H9 (cell line): ENCODE measurements around the gene ZCCHC17. TPM values are rescaled to one million over a fixed set of nuclear protein-coding genes. Genes with fewer than 3 reads are reported as not detected.

Experiments used
- DNase-seq: peaks from one replicate; pipeline ENCODE4 v3.0.0-alpha.2; 2017
- H2AFZ ChIP-seq: one replicate; pipeline ENCODE4 v1.6.1; 2013; ENCODE audit warnings: mild to moderate bottlenecking, low read length, control low read depth, moderate library complexity
- H2AK5ac ChIP-seq: 2 replicates; pipeline ENCODE4 v1.6.1; 2013; ENCODE audit warnings: low read length, control low read depth, mixed read lengths; ENCODE audit not compliant: insufficient read length
- H2BK120ac ChIP-seq: one replicate; pipeline ENCODE4 v1.6.1; 2013; ENCODE audit warnings: low read depth, mild to moderate bottlenecking, low read length, control low read depth, inconsistent platforms; ENCODE audit not compliant: poor library complexity, severe bottlenecking
- H2BK12ac ChIP-seq: 2 replicates; pipeline ENCODE4 v1.6.1; 2013; ENCODE audit warnings: low read length, control low read depth, mixed read lengths, low read depth; ENCODE audit not compliant: insufficient read length
- H2BK15ac ChIP-seq: 2 replicates; pipeline ENCODE4 v1.6.1; 2013; ENCODE audit warnings: low read depth, low read length, control low read depth
- H2BK20ac ChIP-seq: one replicate; pipeline ENCODE4 v1.6.1; 2013; ENCODE audit warnings: low read depth, mild to moderate bottlenecking, low read length, control low read depth, inconsistent platforms; ENCODE audit not compliant: poor library complexity, severe bottlenecking
- H2BK5ac ChIP-seq: 2 replicates; pipeline ENCODE4 v1.6.1; 2013; ENCODE audit warnings: low read length, control low read depth, mixed read lengths; ENCODE audit not compliant: insufficient read length
- H3K14ac ChIP-seq: 2 replicates; pipeline ENCODE4 v1.6.1; 2013; ENCODE audit warnings: low read length, control low read depth; ENCODE audit not compliant: insufficient read depth
- H3K18ac ChIP-seq: 2 replicates; pipeline ENCODE4 v1.6.1; 2013; ENCODE audit warnings: low read depth, mild to moderate bottlenecking, mixed read lengths, low read length, control low read depth; ENCODE audit not compliant: insufficient read length
- H3K23ac ChIP-seq: 2 replicates; pipeline ENCODE4 v1.6.1; 2013; ENCODE audit warnings: low read length, control low read depth, mixed read lengths, low read depth; ENCODE audit not compliant: insufficient read length
- H3K23me2 ChIP-seq: 2 replicates; pipeline ENCODE4 v1.6.1; 2013; ENCODE audit warnings: low read depth, mild to moderate bottlenecking, mixed read lengths, low read length, control low read depth; ENCODE audit not compliant: insufficient read length, poor library complexity, severe bottlenecking
- H3K27ac ChIP-seq: 2 replicates; pipeline ENCODE4 v1.5.1; 2013; ENCODE audit warnings: low read length, control low read depth, mixed read lengths, low read depth; ENCODE audit not compliant: insufficient read length
- H3K27me3 ChIP-seq: 2 replicates; pipeline ENCODE4 v1.6.1; 2013; ENCODE audit warnings: low read length, control low read depth, inconsistent platforms; ENCODE audit not compliant: insufficient read depth
- H3K4ac ChIP-seq: 2 replicates; pipeline ENCODE4 v1.6.1; 2013; ENCODE audit warnings: low read depth, mild to moderate bottlenecking, control low read depth, inconsistent platforms, low read length, moderate library complexity
- H3K4me1 ChIP-seq: 2 replicates; pipeline ENCODE4 v1.6.1; 2013; ENCODE audit warnings: low read length, control low read depth, inconsistent platforms; ENCODE audit not compliant: insufficient read depth
- H3K4me2 ChIP-seq: 2 replicates; pipeline ENCODE4 v1.6.1; 2013; ENCODE audit warnings: low read length, control low read depth, mixed read lengths; ENCODE audit not compliant: insufficient read length, insufficient read depth
- H3K56ac ChIP-seq: 2 replicates; pipeline ENCODE4 v1.6.1; 2013; ENCODE audit warnings: low read depth, mild to moderate bottlenecking, mixed read lengths, low read length, control low read depth; ENCODE audit not compliant: insufficient read length
- H3K79me1 ChIP-seq: 2 replicates; pipeline ENCODE4 v1.6.1; 2013; ENCODE audit warnings: low read depth, mild to moderate bottlenecking, moderate library complexity, low read length, control low read depth, inconsistent platforms; ENCODE audit not compliant: insufficient read depth, poor library complexity, severe bottlenecking
- H3K79me2 ChIP-seq: 2 replicates; pipeline ENCODE4 v1.6.1; 2013; ENCODE audit warnings: low read length, control low read depth, inconsistent platforms; ENCODE audit not compliant: insufficient read depth
- H3K9ac ChIP-seq: 2 replicates; pipeline ENCODE4 v1.6.1; 2013; ENCODE audit warnings: low read length, control low read depth, mixed read lengths; ENCODE audit not compliant: insufficient read length; ENCODE audit errors: extremely low read depth
- H3K9me3 ChIP-seq: one replicate; pipeline ENCODE4 v1.6.1; 2013; ENCODE audit warnings: low read depth, low read length, inconsistent platforms; ENCODE audit not compliant: control insufficient read depth
- H3T11ph ChIP-seq: one replicate; pipeline ENCODE4 v1.6.1; 2013; ENCODE audit warnings: mild to moderate bottlenecking, low read length, control low read depth, inconsistent platforms
- H4K20me1 ChIP-seq: one replicate; pipeline ENCODE4 v1.6.1; 2013; ENCODE audit not compliant: control insufficient read depth, insufficient read length, insufficient read depth
- H4K5ac ChIP-seq: 2 replicates; pipeline ENCODE4 v1.6.1; 2013; ENCODE audit warnings: low read depth, mild to moderate bottlenecking, mixed read lengths, low read length, control low read depth; ENCODE audit not compliant: insufficient read length
- H4K8ac ChIP-seq: replicated peaks from 2 replicates; pipeline ENCODE4 v1.6.1; 2013; ENCODE audit warnings: low read length, control low read depth, mixed read lengths, low read depth; ENCODE audit not compliant: insufficient read length
- H4K91ac ChIP-seq: 2 replicates; pipeline ENCODE4 v1.6.1; 2013; ENCODE audit warnings: low read depth, mild to moderate bottlenecking, moderate library complexity, mixed read lengths, low read length, control low read depth; ENCODE audit not compliant: insufficient read length
- H3K27ac Mint-ChIP-seq, 3 experiments: 2 replicates in 2 of 3; 3 replicates in 1 of 3; pipeline ENCODE4 v1.8.0; 2020 to 2021; ENCODE audit warnings: mixed read lengths in 3 of 3, mild to moderate bottlenecking in 1 of 3, moderate library complexity in 1 of 3
- H3K27me3 Mint-ChIP-seq: 2 replicates; pipeline ENCODE4 v1.8.0; 2021; ENCODE audit warnings: low read depth, mild to moderate bottlenecking, moderate library complexity, mixed read lengths
- H3K36me3 Mint-ChIP-seq, 3 experiments: 2 replicates in 2 of 3; 3 replicates in 1 of 3; pipeline ENCODE4 v1.8.0; 2020 to 2021; ENCODE audit warnings: low read depth in 3 of 3, mixed read lengths in 3 of 3; ENCODE audit not compliant: insufficient read depth in 1 of 3
- H3K4me1 Mint-ChIP-seq, 2 experiments: 2 replicates each; pipeline ENCODE4 v1.8.0; 2020; ENCODE audit warnings: mixed read lengths in 2 of 2
- H3K4me3 Mint-ChIP-seq, 2 experiments: 2 replicates in 1 of 2; 3 replicates in 1 of 2; pipeline ENCODE4 v1.8.0; 2020 to 2021; ENCODE audit warnings: mild to moderate bottlenecking in 2 of 2, mixed read lengths in 2 of 2, moderate library complexity in 1 of 2
- H3K9me3 Mint-ChIP-seq, 2 experiments: 2 replicates in 1 of 2; 3 replicates in 1 of 2; pipeline ENCODE4 v1.8.0; 2020; ENCODE audit warnings: mild to moderate bottlenecking in 2 of 2, mixed read lengths in 2 of 2, moderate library complexity in 1 of 2
- CTCF ChIP-seq: fragments of 200-600 bp; sonication (generic); conservative IDR thresholded peaks from 3 replicates; pipeline ENCODE4 v1.8.0; 2021; ENCODE audit warnings: antibody characterized with exemption, mild to moderate bottlenecking
- WGBS: extraction: QIAGEN DNeasy Blood & Tissue Kit; methylation state at CpG from one replicate; pipeline ENCODE4 v1.1.7; 2013; ENCODE audit warnings: missing lambda C conversion rate, low lambda C conversion rate, mixed read lengths; ENCODE audit not compliant: insufficient read length; ENCODE audit errors: extremely low coverage; 5-methylcytosine and 5-hydroxymethylcytosine counted together
- total RNA-seq: library from RNA; stranded (reverse); gene quantifications from 2 replicates; pipeline ENCODE4 v1.2.1, GENCODE V29; 2021

Gene ZCCHC17
- total RNA-seq, 1 experiment from 2014 or later: 50.4 TPM

GRCh38 chr1:31318146-31318545 is 21.3 kb downstream of the ZCCHC17 start:
- Histone ChIP-seq H3K14ac (no peak overlapping the region), H3K27me3 (no peaks in the 10 kb centered on the region), H3K27ac (no peak overlapping the region), H3K79me2 (no peaks in the 10 kb centered on the region), H4K5ac (no peak overlapping the region), H2BK12ac (no peak overlapping the region), H3K56ac (no peak overlapping the region), H2BK120ac (no peak overlapping the region), H3K23ac (no peak overlapping the region), H4K8ac (no peak overlapping the region), H2BK15ac (no peak overlapping the region), H4K20me1 (no peaks in the 10 kb centered on the region), H2AFZ (no peak overlapping the region), H3T11ph (no peak overlapping the region), H3K23me2 (no peaks in the 10 kb centered on the region), H2BK20ac (no peak overlapping the region), H4K91ac (no peak overlapping the region), H2AK5ac (no peak overlapping the region), H3K4me1 (no peaks in the 10 kb centered on the region), H3K18ac (no peak overlapping the region), H3K9me3 (no peaks in the 10 kb centered on the region), H3K4me2 (no peak overlapping the region), H3K4ac (no peak overlapping the region), H2BK5ac (no peak overlapping the region), H3K79me1 (no peaks in the 10 kb centered on the region), H3K9ac (no peak overlapping the region)
- no peaks in the 10 kb centered on the region for H3K4me1 Mint-ChIP-seq
- no peaks in the 10 kb centered on the region for H3K9me3 Mint-ChIP-seq
- no peak overlapping the region for H3K4me3 Mint-ChIP-seq
- no peak for DNase-seq
- no peak for TF ChIP-seq CTCF
- H3K36me3 Mint-ChIP-seq: peaks cover 18 to 76% (median 32%) of the 10 kb centered on the region in 3 experiments; a peak in 6 of 7 replicates
- no CpG with 5 or more reads among the region's 1 CpG for WGBS
- no peak overlapping the region for H3K27ac Mint-ChIP-seq
- H3K27me3 Mint-ChIP-seq: no peaks in the 10 kb centered on the region; the same call in 1 of the 2 replicates
